Mammary epithelial cell (primary cell): ENCODE data around the gene RBP3.

Experiments
- CTCF ChIP-seq, 2 donors: IDR thresholded peaks in 1 of 2; conservative IDR thresholded peaks in 1 of 2; 2 replicates each; pipeline ENCODE4 v1.5.1; 2011 to 2012; ENCODE audit warnings: inconsistent platforms in 2 of 2, low read length in 2 of 2, mild to moderate bottlenecking in 2 of 2, control low read depth in 1 of 2, low read depth in 1 of 2; ENCODE audit not compliant: insufficient read depth in 1 of 2; ENCODE audit errors: extremely low read depth in 1 of 2
- EZH2 ChIP-seq: IDR thresholded peaks from 2 replicates; pipeline ENCODE4 v1.6.1; 2012; ENCODE audit warnings: low read length, inconsistent platforms, borderline replicate concordance

GRCh38 chr10:47384148-47384921, 36.2 kb downstream of the RBP3 start, which contains the start of gene ZNF488:
- TF ChIP-seq CTCF (conservative IDR thresholded peaks at IDR 0.05 in 1 of 2, IDR thresholded peaks at IDR 0.05 in 1 of 2; ENCODE audit: extremely low read depth in 1 of 2, insufficient read depth in 1 of 2, low read depth in 1 of 2, low read length in 2 of 2) (peak in 1 of 2 donors; percentile 10), EZH2 (no peak)
